CD4-positive, alpha-beta T cell treated with Interferon alpha-2 for 1 hour (primary cell): ENCODE data around the gene NR5A1.

Source experiments
- DNase-seq, 2 donors: peaks; one replicate each; pipeline ENCODE4 v3.0.0-alpha.2; 2020 to 2022

Gene NR5A1

DNA sequence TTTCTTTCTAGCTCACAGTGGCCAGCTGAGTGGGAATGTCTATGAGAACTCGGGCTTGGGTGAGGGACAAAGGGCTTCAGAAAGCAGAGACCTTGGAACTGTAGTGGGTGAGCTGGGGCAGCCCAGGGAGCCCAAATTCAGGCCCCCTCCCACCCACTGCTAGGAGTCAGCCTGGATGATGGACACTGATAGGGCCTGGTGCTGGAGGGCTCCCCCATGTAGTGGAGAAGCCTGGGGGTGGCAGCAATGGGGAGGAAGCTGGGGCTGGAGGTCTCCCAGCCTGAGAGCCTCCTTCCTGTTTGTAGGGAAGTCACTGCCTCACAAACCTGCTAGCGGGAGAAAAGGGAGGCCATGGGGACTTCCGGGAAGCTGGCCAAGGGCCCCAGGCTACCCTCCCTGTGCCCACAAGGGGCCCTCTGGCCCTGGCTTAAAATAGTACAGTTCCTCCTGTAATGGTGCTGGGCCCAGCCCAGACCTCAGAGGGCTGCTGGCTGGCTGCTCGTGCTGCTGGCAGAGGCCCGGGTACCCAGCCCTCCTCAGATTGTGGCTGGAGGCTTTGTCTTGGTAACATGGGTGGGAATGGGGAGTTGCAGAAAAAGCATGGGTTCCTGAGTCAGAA lies 6.3 kb upstream of the NR5A1 start:
- no peak for DNase-seq

DNA sequence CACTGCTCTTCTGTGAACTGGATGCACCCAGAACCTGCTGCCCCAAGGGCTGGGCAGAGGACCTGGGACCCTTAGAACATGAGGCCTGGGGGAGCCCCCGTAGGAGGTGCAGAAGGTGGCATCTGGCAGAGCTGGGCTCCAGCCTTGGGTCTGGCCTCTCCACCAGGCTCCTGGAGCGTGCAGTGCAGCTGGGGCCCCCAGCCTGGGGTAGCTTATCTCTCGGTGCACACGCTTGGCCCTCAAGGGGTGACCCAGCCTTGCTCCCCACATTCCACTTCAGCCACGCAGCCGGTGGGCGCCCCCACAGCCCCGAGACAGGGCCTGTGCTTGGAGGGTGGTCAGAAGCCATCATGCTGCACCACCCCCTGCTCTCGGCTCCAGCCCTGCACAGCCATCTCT lies 5.6 kb upstream of the NR5A1 start:
- no peak for DNase-seq

DNA sequence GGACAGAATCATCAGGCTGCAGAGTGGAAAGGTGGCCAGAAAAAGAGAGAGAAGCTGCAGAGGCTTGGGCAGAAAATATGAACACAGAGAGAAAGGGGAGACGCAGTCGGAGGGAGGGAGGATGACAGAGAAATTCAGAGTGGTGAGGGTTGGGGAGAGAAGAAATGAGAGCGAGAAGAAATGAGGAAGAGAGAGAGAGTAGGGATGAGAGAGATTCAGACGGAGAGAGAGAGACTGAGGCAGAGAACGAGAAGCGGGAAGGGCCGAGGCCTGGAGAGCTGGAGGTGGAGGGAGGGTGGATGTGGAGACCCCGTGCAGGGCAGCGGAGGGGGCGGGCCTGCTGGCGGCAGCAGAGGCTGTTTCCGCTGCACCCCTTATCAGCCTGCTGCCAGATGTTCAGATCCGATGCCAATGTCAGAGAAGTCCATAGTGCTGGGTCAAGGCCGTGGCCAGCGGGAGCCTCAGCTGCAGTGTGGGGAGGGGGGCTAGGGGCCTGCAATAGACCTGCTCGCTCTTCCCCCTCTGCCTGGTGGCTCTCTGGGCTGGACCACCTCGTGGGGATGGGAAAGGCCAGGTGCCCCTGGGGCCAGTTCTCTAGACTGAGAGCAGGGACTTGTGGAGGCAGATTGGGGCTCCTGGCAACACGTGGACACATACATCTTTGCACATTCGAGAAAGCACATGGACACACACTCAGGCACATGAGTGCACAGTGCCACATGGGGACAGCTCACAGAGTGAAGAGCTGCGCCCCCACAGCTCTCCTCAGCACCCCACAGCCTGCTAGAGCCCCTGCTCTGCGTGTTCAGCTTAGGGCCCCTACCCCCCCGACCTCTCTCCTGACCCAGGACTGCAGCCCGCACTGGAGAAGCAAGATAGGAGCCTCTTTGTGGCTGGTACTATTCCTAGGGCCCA lies 4.9 kb upstream of the NR5A1 start:
- DNase-seq = no peak

DNA sequence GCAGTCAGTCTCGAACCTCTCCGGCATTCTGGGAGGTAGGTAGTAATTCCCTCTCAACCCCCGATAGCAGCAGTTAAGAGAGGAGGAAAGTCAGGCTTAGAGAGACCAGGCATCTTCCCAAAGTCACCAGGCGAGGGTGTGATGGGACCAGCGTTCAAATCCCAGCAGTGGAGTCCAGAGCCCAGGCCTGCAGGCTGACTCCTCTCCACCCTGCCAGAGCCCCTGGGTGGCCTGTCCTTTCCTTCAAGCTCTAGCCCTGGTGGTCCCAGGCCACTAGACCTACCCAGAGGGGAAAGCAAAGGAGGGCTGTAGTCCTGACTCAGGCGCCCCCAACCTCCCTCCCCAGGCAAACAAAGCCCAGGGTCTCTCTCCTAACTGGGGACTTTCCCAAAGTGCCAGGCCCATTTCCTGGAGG lies 4.2 kb upstream of the NR5A1 start:
- no peak for DNase-seq

DNA sequence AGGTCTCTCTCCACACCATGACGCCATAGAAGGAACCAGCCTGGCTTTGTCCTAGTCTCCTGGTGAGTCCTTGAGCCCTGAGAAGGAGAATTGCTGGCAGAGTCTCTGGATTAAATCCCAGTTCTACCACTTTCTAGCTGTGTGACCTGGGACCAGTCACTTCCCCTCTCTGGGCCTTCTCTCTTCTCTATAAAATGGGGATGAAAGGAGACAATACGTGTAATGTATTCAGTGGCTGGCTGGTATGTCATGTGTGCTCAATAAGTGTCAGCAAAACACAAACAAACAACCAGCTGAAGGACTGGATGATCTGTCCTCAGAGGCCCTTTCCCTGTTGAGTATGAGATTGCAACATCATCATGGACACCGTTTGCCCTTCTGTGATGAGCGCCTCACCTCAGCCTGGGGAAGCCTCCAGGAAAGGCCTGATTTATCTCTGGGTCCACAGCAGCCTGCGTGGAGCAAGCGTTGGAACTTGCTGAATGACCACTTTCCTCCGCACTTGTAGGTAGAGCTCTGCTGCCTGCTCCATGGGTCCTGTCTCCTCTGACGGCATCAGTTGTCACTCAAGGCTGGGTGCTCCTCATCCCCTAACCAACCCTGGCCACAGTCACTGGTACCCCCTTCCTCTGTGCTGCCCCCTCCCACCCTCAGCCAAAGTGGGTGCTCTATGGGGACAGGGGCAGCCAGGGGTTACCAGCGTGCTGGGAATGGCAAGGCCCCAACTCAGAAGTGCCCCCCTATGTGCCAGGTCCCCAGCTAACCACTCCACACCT lies 3.6 kb upstream of the NR5A1 start:
- no peak for DNase-seq

DNA sequence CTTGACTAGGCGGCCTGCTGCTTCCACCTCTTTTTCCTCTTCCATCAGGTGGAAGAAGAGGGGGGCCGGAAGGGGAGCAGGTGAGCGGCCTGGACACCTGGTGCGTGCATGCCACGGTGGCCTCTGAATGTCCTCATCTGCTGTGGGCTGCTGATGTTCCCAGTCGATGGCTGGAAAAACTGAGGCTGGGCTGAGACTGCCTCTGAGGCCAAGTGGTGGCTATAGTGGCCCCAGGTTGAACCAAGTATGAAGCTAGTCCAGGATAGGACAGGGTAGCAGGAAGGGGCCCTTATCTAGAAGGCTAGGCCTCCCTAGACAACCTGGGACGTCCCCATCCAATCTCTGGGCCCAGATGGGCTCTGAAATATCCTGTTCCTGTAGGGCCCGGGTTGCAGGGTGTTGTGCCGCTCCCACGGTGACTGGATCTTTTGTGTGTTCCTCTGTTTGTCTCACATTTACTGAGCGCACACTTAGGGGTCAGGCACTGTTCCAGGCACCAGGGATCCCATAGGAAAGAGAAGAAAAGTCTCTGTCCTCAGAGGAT lies 753 bp upstream of the NR5A1 start:
- no peak for DNase-seq

DNA sequence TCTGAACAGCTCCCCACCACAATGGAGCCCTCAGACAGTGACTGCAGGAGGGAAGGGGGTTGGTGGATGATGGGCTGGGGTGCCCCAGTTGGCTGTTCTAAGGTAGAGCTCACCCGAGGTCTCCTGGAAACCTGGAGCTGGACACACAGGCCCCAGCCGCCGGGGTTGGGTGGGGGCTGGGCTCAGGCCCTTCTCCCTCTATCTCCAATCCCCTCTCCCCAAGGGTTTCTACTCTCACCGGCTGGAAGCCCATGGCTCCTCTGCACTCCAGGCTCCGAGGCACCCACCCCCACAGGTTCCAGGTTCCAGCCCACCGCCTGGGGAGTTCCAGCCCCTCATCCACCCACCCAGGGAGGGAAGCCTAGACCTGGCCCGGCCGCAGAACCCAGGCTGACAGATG lies 766 bp downstream of the NR5A1 start:
- DNase-seq = no peak

DNA sequence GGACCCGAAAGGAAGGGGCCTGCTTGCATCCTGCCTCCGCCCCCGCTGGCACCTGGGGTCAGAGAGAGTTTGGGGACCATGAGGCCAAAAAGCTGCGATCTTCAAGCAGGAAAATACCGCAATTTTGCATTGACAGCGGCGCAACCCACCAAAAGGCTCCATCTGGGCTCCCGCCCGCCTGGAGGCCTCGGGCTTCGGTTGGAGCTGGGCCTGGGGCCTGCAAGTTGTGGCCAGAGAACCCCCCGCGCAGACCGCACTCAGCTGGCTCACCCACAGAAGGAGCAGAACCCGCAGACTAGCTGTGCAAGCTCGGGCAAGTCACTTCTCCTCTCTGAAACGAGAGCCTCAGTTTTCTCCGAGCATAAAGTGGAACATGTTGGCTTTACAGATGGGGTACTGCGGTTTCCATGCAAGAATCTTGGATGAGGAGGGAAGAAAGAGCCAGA lies 1.3 kb downstream of the NR5A1 start:
- DNase-seq = no peak

DNA sequence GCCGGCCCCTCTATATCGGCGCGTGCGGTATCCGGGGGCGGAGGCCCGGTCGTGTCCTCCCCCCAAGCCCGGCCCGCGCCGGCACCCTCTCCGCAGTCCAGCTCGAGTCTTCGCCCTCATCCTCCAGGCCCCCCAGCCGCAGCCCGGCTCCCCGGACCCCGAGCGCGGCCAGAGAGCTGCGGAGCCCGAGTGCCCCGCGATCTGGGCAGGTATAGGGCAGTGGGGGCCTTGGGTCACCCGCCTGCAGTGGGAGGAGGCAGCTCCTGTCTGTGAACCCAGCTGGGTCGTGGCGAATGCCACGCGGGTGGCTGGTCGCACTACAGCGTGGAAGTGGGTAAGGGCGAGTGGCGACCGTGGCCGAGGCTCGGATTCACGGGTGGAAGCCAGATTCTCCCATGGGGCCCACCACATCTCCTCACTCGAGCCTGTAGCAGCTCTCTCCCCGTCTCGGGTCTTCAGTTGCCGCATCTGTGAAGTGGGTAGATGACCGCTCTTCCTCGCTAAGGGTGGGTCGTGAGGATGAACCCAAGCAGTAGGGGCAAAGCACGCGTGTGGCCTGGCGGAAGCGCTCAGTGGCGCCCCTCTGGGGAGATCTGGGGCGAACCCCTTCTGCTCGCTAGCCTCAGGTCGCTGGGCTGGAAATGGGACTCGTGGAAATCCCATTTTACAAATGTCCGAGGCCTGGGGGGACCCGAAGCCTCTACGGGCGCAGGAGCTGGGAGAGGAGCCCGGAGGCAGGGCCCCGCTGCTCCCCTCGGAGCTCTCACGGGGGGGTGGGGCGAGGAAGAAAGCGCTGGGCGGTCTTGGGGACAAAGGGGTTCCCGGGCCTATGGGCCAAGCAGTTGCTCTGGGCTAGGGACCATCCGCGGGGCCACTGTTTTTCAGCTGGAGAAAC lies 1.9 kb downstream of the NR5A1 start:
- no peak for DNase-seq

DNA sequence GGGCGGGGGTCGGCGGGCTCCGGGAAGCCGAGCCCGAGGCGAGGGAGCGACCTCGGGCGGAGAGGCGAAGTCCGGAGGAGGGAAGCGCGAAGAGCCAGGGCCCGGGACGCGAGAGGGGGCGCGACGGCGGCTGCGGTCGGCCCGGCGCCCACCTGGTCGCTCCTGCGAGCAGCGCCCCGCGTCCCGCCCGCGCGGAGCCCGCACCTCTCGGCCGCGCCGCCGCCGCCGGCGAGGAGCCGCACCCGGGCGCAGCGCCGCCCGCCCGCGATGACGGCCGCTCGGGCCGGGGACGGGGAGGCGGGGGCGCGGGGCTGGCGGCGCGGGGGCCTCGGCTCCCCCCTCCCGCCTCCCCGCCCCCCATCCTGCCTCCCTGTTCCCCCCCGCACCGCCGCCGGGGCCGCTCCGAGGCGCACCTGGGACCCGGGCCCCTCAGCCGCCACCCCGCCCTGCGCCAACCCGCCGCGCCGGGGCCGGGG lies 2.6 kb downstream of the NR5A1 start:
- no peak for DNase-seq

DNA sequence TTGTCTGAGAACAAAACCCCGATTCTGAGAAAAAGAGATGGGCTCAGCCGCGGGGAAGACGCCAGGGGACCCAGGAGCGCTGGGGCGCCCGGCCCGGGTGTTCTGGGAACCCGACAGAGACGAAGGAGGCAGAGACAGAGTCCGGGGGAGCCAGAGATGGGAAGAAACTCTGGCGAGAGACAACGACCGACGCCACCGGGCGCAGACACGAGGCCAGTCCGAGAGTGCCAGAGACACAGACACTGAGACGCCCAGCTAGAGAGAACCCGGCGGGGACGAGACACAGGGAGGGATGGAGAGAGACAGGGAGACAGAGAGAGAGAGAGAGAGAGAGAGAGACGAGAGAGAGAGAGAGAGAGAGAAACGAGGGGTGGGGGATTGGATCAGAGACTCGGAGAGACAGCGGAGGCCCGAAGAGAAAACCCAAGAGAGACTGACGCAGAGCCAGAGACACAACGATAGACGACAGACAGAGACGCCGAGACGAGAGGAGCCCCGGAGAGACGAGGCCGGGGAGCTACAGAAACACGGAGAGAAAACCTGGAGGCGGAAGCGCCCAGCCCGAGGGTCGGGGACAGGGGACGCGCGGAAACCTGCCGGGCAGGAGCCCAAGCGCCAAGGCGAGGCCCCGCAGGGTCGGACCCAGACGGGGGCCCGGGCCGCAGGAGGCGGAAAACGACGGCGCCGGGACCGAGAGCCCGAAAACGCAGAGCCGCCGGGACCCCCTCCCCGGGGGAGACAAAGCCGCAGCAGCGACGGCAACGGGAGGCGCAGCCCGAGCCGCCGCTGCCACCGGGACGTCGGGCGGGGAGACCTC lies 3.3 kb downstream of the NR5A1 start:
- no peak for DNase-seq

DNA sequence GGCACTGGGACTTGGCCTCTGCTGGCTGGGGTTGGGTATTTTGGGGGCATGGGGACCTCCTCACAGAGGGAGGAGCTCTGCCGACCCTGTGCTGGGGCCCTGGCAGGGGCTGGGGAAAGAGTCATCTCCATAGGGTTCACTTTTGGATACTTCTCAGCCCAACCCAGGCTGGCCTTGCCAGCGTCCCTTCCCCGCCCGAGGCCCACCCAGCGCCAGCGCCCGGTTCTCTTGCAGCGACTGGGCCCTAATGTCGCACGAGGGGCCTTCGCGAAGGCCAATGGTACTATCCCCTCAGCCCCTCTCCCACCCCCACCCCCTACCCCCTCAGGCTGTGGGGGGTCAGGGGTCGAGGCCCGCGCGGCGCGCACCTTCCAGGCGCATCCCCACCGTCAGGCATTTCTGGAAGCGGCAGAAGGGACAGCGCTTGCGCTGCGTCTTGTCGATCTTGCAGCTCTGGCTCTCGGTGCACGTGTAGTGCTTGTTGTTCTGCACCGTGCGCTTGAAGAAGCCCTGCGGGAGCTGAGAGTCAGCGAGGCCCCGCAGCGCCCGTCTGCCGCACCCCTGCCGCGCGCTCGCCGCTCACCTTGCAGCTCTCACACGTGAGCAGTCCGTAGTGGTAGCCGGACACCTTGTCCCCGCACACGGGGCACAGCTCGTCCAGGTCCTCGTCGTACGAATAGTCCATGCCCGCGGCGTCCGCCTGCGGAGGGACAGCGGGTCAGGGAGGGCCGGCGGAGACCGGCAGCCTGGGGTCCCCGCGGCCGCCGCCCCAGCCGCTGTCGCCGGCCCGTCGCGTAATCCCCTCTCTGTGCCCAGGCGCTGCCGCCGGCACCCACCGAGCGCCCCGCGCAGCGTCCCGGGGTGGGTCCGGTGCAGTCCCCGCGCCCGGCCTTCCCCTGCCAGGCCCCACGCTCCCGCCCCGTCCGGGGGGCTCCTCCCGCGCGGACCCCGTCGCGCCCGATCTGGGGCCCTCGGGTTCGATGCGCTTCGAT lies 4.2 kb downstream of the NR5A1 start:
- no peak for DNase-seq

DNA sequence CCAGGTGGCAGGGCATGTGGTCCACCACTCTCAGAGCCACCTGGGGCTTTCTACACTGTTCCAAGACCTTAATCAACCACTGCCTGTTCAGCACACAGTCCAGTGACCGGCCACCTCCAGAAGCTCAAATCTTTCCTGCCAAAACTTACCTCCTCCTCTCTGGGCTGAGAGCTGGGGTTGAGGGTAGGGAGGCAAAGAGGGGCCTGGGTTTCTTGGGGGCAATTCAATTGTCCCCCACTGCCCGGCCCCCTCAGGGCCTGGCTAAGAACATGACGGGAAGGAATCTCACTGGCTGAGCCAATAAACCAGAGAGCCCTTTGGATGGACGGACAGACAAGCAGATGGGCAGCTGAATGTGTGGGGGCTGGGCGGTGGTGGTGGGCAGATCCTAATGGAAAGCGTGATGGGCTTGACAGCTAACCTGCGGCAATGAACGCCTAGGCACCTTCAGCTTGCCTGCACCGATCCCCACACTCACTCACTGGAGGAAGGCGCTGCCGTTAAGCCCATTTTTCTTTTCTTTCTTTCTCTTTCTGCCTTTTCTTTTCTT lies 5.4 kb downstream of the NR5A1 start:
- DNase-seq = no peak

DNA sequence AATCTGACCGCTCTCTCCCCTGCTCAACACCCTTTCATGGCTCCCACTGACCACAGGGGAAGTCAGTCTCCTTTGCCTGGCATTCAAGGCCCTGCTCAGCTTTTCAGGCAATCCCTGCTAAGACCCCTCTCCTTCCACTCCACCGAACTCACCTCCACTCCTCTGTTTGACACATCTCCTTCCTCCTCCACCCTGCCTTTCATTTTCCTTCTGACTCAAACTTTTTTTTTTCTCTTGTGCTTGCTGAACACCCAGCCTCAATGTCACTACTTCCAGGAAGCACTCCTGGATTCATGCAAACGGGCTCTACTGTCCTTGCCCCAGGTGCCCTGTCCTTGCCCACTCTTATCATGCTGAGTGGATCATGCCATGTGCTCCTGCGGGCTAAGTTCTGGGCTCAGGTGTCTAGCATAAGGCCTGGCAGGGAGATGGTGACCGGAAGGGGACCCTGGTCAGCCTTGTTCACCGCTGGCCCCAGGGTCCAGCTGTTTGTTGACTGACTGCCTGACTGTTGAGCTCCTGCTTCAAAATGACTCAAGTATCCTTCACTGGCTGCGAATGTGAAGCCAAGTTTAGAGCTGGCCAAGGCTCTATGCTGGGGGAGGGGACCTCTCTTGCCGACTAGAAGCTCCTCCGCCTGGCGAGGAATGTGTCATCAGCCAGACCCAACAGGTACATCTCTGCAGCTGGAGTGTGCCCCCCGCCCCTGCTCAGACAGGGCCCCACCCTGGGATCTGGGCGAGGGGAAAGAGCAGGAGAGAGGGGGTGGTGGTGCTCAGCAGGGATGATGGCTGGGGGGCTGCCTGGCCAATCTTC lies 6.2 kb downstream of the NR5A1 start:
- DNase-seq = no peak

DNA sequence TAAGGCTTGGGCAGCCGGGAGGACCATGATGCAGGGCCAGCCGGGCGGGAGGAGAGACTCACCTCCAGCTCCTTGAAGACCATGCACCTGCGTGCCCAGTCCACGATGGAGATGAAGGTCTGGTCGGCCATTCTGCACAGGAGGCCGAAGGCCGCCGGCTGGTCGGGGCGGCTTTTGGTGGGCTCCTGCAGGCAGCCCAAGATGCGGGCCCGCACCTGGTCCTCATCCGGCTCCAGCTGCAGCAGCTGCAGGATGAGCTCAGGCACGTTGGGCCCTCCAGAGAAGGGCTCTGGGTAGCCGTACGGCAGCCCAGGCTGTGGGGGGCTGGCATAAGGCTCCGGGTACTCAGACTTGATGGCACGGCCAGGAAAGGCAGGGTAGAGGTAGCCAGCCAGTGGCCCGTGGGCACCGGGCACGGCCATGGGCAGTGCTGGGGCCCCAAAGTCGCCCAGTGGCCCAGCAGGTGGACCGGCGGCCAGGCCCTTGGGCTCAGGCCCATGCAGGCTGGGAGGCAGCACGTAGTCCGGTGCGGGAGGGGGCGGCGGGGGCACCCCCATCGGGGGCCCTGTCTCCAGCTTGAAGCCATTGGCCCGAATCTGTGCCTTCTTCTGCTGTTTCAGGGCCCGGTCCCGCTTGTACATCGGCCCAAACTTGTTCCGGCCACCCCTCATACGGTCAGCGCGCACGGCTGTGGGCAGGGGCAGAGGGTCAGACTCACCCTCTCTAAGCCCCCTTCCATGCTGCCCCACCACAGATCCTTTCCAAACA lies 7.0 kb downstream of the NR5A1 start:
- DNase-seq = no peak

DNA sequence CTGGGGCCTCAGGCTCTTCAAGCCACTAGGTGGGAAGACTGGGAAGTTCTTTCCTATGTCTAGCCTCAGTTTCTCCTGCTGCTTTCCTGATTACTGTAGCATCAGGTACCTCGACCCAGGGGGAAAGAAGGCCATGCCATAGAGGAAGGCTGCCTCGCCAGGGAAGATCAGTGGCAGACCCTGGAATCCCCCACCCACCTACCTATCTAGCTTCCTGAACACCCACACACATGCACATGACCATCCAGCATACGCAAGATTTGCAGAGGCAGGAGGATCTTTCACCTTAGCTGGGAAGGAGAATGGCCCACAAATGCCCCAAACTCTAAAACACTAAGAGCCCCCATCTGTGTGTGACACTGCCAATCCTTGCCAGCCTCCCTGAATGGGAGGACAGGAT lies 8.0 kb downstream of the NR5A1 start:
- DNase-seq = no peak

DNA sequence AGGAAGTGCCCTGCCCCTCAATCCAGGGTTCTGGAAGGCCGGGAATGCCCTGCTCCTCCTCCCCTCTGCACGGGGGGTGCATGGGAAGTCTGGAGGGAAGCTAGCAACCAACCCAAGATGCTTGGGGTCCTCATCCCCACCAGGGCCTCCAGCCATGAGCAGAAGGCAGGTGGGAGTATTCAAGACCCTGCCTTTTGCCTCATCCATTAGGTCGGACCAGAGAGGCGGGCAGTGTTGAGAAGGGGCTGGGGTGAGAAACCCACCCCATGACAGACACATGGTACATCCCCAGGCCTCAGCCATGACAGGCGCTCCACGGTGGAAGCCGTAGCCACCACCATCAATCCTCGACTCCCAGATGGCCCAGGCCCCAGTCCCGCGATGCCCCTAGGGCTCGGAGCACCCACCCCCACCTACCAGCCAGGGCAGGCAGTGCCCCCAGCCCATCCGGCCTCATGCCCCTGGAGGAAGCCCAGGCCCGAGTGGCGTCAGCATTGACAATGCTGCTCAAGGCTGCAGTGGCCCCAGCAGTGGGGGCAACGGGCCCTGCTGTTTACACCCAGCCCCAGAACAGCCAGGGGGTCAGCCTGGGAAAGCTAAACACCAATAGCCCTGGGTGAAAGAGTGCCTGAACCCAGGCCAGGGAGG lies 8.6 kb downstream of the NR5A1 start:
- DNase-seq = no peak
